IMR-90 (cell line): ENCODE results near the gene PRDM10. TPM values are rescaled to one million over a fixed set of nuclear protein-coding genes. Genes with fewer than 3 reads are reported as not detected.

Source experiments
- ATAC-seq: fragments of 200-7000 bp; cut with Tn5 transposase; 2 replicates; pipeline ENCODE4 v1.9.1; 2020; ENCODE audit warnings: low read depth, mild to moderate bottlenecking, moderate library complexity
- BruUV-seq: library from RNA; stranded (reverse); fragments of 400-500 nt; replicated peaks from 2 replicates; lab custom pipeline; 2021; lab: Mats Ljungman, UMichigan
- CTCF ChIA-PET: fragments of 300-600 bp; formaldehyde crosslinking; extraction: SDS; loops from one replicate; lab custom pipeline; 2021; ENCODE audit warnings: antibody characterized with exemption; lab: Yijun Ruan, JAX
- POLR2A ChIA-PET: fragments of 300-600 bp; sonication (Branson Sonifier 250); formaldehyde crosslinking; loops from one replicate; lab custom pipeline; 2022; ENCODE audit warnings: antibody characterized with exemption; ENCODE audit not compliant: unreplicated experiment; lab: Charles Lee
- DNase-seq: peaks from one replicate; pipeline ENCODE4 v3.0.0; 2013
- H2AFZ ChIP-seq: replicated peaks from 2 replicates; pipeline ENCODE3; 2013; ENCODE audit warnings: low read length, mild to moderate bottlenecking; ENCODE audit not compliant: poor library complexity
- H2AK5ac ChIP-seq: 2 replicates; pipeline ENCODE4 v1.6.1; 2013; ENCODE audit warnings: low read depth, low read length, inconsistent platforms
- H2AK9ac ChIP-seq: replicated peaks from 2 replicates; pipeline ENCODE3; 2013; ENCODE audit warnings: mild to moderate bottlenecking, low read depth, low read length, moderate library complexity; ENCODE audit not compliant: poor library complexity
- H2BK120ac ChIP-seq: 2 replicates; pipeline ENCODE4 v1.6.1; 2013; ENCODE audit warnings: low read depth, low read length, inconsistent platforms
- H2BK15ac ChIP-seq: 3 replicates; pipeline ENCODE4 v1.6.1; 2013; ENCODE audit warnings: low read depth, low read length, inconsistent platforms
- H2BK20ac ChIP-seq: 2 replicates; pipeline ENCODE4 v1.6.1; 2013; ENCODE audit warnings: low read depth, mild to moderate bottlenecking, inconsistent platforms, low read length, moderate library complexity
- H2BK5ac ChIP-seq: 2 replicates; pipeline ENCODE4 v1.6.1; 2013; ENCODE audit warnings: mild to moderate bottlenecking, low read depth, low read length, inconsistent platforms; ENCODE audit not compliant: poor library complexity, severe bottlenecking
- H3K14ac ChIP-seq: replicated peaks from 2 replicates; pipeline ENCODE4 v1.6.1; 2013; ENCODE audit warnings: low read depth, low read length, inconsistent platforms
- H3K18ac ChIP-seq: 2 replicates; pipeline ENCODE4 v1.6.1; 2013; ENCODE audit warnings: low read depth, low read length, control low read depth
- H3K23ac ChIP-seq: 2 replicates; pipeline ENCODE4 v1.6.1; 2013; ENCODE audit warnings: low read depth, low read length, inconsistent platforms
- H3K27ac ChIP-seq: 2 replicates; pipeline ENCODE4 v1.5.1; 2013; ENCODE audit warnings: mild to moderate bottlenecking, control low read depth, low read length; ENCODE audit not compliant: insufficient read depth
- H3K27me3 ChIP-seq: 2 replicates; pipeline ENCODE4 v1.6.1; 2013; ENCODE audit warnings: low read length; ENCODE audit not compliant: control insufficient read depth, insufficient read depth
- H3K36me3 ChIP-seq: 2 replicates; pipeline ENCODE4 v1.6.1; 2013; ENCODE audit warnings: low read length, mixed read lengths; ENCODE audit not compliant: control insufficient read depth, insufficient read depth
- H3K4ac ChIP-seq: 2 replicates; pipeline ENCODE4 v1.6.1; 2013; ENCODE audit warnings: low read depth, low read length, inconsistent platforms
- H3K4me1 ChIP-seq: 2 replicates; pipeline ENCODE4 v1.6.1; 2013; ENCODE audit warnings: low read length, mixed read lengths; ENCODE audit not compliant: control insufficient read depth, insufficient read depth
- H3K4me2 ChIP-seq: 2 replicates; pipeline ENCODE4 v1.6.1; 2013; ENCODE audit warnings: low read depth, mild to moderate bottlenecking, control low read depth, low read length, moderate library complexity
- H3K4me3 ChIP-seq: 2 replicates; pipeline ENCODE4 v1.5.1; 2013; ENCODE audit warnings: low read depth, mild to moderate bottlenecking, control low read depth, low read length, moderate library complexity; ENCODE audit not compliant: insufficient read depth
- H3K56ac ChIP-seq: 2 replicates; pipeline ENCODE4 v1.6.1; 2013; ENCODE audit warnings: low read length, inconsistent platforms; ENCODE audit not compliant: insufficient read depth; ENCODE audit errors: extremely low read depth
- H3K79me1 ChIP-seq, 2 experiments: 2 replicates each; pipeline ENCODE4 v1.6.1; 2013; ENCODE audit warnings: low read length in 2 of 2, inconsistent platforms in 1 of 2, low read depth in 1 of 2
- H3K9ac ChIP-seq: 2 replicates; pipeline ENCODE4 v1.6.1; 2013; ENCODE audit warnings: low read depth, low read length, control low read depth
- H3K9me1 ChIP-seq: 2 replicates; pipeline ENCODE4 v1.6.1; 2013; ENCODE audit warnings: low read length, inconsistent platforms; ENCODE audit not compliant: insufficient read depth
- H3K9me3 ChIP-seq: 2 replicates; pipeline ENCODE4 v1.6.1; 2013; ENCODE audit warnings: low read length; ENCODE audit not compliant: control insufficient read depth, insufficient read depth
- H4K20me1 ChIP-seq: 2 replicates; pipeline ENCODE4 v1.6.1; 2013; ENCODE audit warnings: low read length, inconsistent platforms; ENCODE audit not compliant: insufficient read depth
- H4K5ac ChIP-seq: 2 replicates; pipeline ENCODE4 v1.6.1; 2013; ENCODE audit warnings: mild to moderate bottlenecking, low read depth, low read length, control low read depth
- H4K8ac ChIP-seq, 2 experiments: 2 replicates each; pipeline ENCODE4 v1.6.1; 2013; ENCODE audit warnings: low read depth in 2 of 2, low read length in 2 of 2, control low read depth in 1 of 2, inconsistent platforms in 1 of 2
- H4K91ac ChIP-seq: 2 replicates; pipeline ENCODE4 v1.6.1; 2013; ENCODE audit warnings: low read depth, low read length, inconsistent platforms; ENCODE audit not compliant: insufficient read depth
- BHLHE40 ChIP-seq: fragments of 150-350 bp; IDR thresholded peaks from 2 replicates; pipeline ENCODE4 v1.6.1; 2016; ENCODE audit warnings: mild to moderate bottlenecking, low read depth, low read length
- CEBPB ChIP-seq: IDR thresholded peaks from 2 replicates; pipeline ENCODE4 v1.6.1; 2012; ENCODE audit warnings: low read depth, low read length, improper control_type of control experiment
- MAFK ChIP-seq: IDR thresholded peaks from 2 replicates; pipeline ENCODE4 v1.6.1; 2012; ENCODE audit warnings: low read depth, low read length, improper control_type of control experiment
- MAZ ChIP-seq: IDR thresholded peaks from 2 replicates; pipeline ENCODE4 v1.6.1; 2012; ENCODE audit warnings: low read depth, mild to moderate bottlenecking, low read length, improper control_type of control experiment, moderate library complexity, borderline replicate concordance
- MXI1 ChIP-seq: IDR thresholded peaks from 2 replicates; pipeline ENCODE4 v1.6.1; 2012; ENCODE audit warnings: low read depth, mild to moderate bottlenecking, low read length, moderate library complexity, borderline replicate concordance
- NFE2L2 ChIP-seq: fragments of 150-350 bp; IDR thresholded peaks from 2 replicates; pipeline ENCODE4 v1.6.1; 2016; ENCODE audit warnings: low read depth, mild to moderate bottlenecking, low read length
- RCOR1 ChIP-seq: IDR thresholded peaks from 2 replicates; pipeline ENCODE4 v1.6.1; 2012; ENCODE audit warnings: mild to moderate bottlenecking, low read length, improper control_type of control experiment; ENCODE audit not compliant: insufficient replicate concordance
- RFX5 ChIP-seq: IDR thresholded peaks from 2 replicates; pipeline ENCODE4 v1.8.0; 2012; ENCODE audit warnings: low read depth, mild to moderate bottlenecking, low read length, moderate library complexity
- SMC3 ChIP-seq: fragments of 150-350 bp; IDR thresholded peaks from 2 replicates; pipeline ENCODE4 v1.6.1; 2016; ENCODE audit warnings: low read depth, mild to moderate bottlenecking, antibody characterized with exemption, low read length, moderate library complexity
- WGBS, 2 experiments: methylation state at CpG; one replicate each; pipeline versions ENCODE4 v1.1.5 to v1.1.7; 2013; ENCODE audit warnings: missing lambda C conversion rate in 2 of 2; ENCODE audit not compliant: insufficient read length in 1 of 2; ENCODE audit errors: extremely low coverage in 2 of 2; 5-methylcytosine and 5-hydroxymethylcytosine counted together
- dilution Hi-C: fragments of 300-500 bp; cut with HindIII; formaldehyde crosslinking; loops from one replicate; pipeline ENCODE4 v1.14.3; 2018; ENCODE audit warnings: low sequenced_read_pairs; ENCODE audit not compliant: unreplicated experiment
- in situ Hi-C: fragments of 300-500 bp; cut with MboI; formaldehyde crosslinking; loops from 3 replicates; pipeline ENCODE4 v1.14.3; 2019; ENCODE audit warnings: low sequenced_read_pairs, inconsistent platforms, mixed read lengths
- intact Hi-C: fragments of 100-400 bp; cut with micrococcal nuclease; formaldehyde crosslinking; loops from 2 replicates; pipeline ENCODE4 v1.10.0; 2022
- polyA plus RNA-seq, 3 experiments: library from polyadenylated mRNA; depleted of rRNA; stranded (reverse); fragments of >200 nt; gene quantifications; 2 replicates each; pipeline ENCODE4 v1.2.3, GENCODE V29; 2012; ENCODE audit warnings: low replicate concordance in 1 of 3
- total RNA-seq: library from RNA; depleted of rRNA; stranded (reverse); fragments of >200 nt; gene quantifications from 2 replicates; pipeline ENCODE4 v1.2.3, GENCODE V29; 2012
- TF ChIP-seq, protein P1 (sequence below): fragments of 150-350 bp; IDR thresholded peaks from 2 replicates; pipeline ENCODE4 v1.6.1; 2017; ENCODE audit warnings: mild to moderate bottlenecking, antibody characterized with exemption, low read length, low read depth
- TF ChIP-seq, protein P2 (sequence below): fragments of 150-350 bp; IDR thresholded peaks from 2 replicates; pipeline ENCODE4 v1.6.1; 2016; ENCODE audit warnings: low read depth, mild to moderate bottlenecking, low read length, moderate library complexity, borderline replicate concordance

Gene PRDM10
- total and polyA plus RNA-seq, 2 of the 4 experiments (the other 2 are of a cell fraction), result 3.1 to 6.5 TPM

DNA sequence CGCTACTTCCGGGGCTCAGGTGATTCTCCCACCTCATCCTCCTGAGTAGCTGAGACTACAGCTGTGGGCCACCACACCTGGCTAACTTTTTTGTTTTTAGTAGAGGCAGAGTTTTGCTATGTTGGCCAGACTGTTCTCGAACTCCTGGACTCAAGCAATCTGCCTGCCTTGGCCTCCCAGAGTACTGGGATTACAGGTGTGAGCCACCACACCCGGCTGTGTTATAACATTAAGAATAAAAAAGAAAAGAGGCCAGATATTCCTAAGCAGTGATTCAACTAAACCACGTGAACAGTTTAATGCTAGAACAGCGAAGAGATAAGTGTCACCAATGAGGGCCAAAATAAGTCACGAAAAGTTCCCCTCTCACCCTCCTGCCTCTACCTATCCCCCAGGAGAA, 3.7 kb downstream of the PRDM10 start:
- Histone ChIP-seq H4K8ac (no peak overlapping the region), H3K56ac (no peak overlapping the region), H3K9me3 (no peaks in the 10 kb centered on the region), H2BK120ac (no peak overlapping the region), H3K4ac (no peak overlapping the region), H4K91ac (no peak overlapping the region), H2AK5ac (no peak overlapping the region), H3K27me3 (no peaks in the 10 kb centered on the region), H3K27ac (no peak overlapping the region), H3K4me3 (no peak overlapping the region), H3K9ac (no peak overlapping the region), H4K5ac (no peak overlapping the region), H3K18ac (no peak overlapping the region), H2AFZ (no peak overlapping the region), H3K4me2 (no peak overlapping the region), H3K4me1 (0 out of 2 replicates have a peak, but pooled peaks cover 1% of the 10 kb centered on the region), H4K20me1 (0 out of 2 replicates have a peak, but pooled peaks cover 6% of the 10 kb centered on the region), H3K79me1 (peaks cover 7 to 37% of the 10 kb centered on the region in 2 experiments; a peak in 3 of 4 replicates), H3K14ac (no peak overlapping the region), H2AK9ac (no peak overlapping the region), H2BK20ac (no peak overlapping the region), H2BK5ac (no peak overlapping the region), H3K9me1 (no peaks in the 10 kb centered on the region), H2BK15ac (no peak overlapping the region), H3K36me3 (peaks cover 3% of the 10 kb centered on the region; the same call in 1 of the 2 replicates), H3K23ac (no peak overlapping the region)
- POLR2A ChIA-PET, result no interaction called here
- no CpG with 5 or more reads among the region's 7 CpGs for WGBS, 2 experiments
- intact Hi-C loops, result no loop called here
- in situ Hi-C loops, result no loop called here
- no peak for TF ChIP-seq CEBPB
- TF ChIP-seq MAFK, result no peak
- no peak for TF ChIP-seq NFE2L2
- no peak for TF ChIP-seq BHLHE40
- TF ChIP-seq MAZ, result no peak
- TF ChIP-seq SMC3, result no peak
- TF ChIP-seq, protein P1, sequence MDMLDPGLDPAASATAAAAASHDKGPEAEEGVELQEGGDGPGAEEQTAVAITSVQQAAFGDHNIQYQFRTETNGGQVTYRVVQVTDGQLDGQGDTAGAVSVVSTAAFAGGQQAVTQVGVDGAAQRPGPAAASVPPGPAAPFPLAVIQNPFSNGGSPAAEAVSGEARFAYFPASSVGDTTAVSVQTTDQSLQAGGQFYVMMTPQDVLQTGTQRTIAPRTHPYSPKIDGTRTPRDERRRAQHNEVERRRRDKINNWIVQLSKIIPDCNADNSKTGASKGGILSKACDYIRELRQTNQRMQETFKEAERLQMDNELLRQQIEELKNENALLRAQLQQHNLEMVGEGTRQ, result no peak
- no peak for TF ChIP-seq RCOR1
- no peak for TF ChIP-seq RFX5
- TF ChIP-seq, protein P2, sequence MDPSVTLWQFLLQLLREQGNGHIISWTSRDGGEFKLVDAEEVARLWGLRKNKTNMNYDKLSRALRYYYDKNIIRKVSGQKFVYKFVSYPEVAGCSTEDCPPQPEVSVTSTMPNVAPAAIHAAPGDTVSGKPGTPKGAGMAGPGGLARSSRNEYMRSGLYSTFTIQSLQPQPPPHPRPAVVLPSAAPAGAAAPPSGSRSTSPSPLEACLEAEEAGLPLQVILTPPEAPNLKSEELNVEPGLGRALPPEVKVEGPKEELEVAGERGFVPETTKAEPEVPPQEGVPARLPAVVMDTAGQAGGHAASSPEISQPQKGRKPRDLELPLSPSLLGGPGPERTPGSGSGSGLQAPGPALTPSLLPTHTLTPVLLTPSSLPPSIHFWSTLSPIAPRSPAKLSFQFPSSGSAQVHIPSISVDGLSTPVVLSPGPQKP, result no peak
- no peak for TF ChIP-seq MXI1
- ATAC-seq (no peak), DNase-seq (no peak)
- CTCF ChIA-PET, result no interaction called here
- BruUV-seq, result no TSS peak
- dilution Hi-C loops, result no loop called here
